NCI-H146 treated with DMSO at 0.1 percent for 48 hours (cell line): ENCODE measurements around the gene METTL26.

Experiments
- DNase-seq: peaks from one replicate; lab custom pipeline; 2025; ENCODE audit not compliant: unreplicated experiment; lab: John Stamatoyannopoulos, UW

Gene METTL26

DNA sequence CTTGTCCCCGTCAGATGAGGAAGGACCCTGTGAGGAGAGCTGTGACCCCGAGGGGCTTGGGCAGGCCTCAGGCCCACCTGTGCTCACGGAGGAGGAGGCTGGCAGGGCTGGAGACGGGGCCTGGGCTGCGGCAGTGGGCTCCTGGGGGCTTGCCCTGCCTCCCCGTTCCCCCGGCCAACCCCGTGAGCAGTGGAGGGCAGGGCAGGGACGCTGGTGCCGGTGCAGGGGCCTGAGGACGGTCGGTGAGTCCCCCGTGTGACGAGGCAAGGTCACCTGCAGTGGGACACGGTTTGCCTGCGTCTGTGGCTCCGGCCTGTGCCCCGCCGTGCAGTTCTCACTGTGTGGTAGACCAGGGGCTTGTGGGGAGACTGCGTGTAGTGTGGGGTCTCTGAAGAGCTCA, 23.5 kb upstream of the METTL26 start:
- no peak for DNase-seq

DNA sequence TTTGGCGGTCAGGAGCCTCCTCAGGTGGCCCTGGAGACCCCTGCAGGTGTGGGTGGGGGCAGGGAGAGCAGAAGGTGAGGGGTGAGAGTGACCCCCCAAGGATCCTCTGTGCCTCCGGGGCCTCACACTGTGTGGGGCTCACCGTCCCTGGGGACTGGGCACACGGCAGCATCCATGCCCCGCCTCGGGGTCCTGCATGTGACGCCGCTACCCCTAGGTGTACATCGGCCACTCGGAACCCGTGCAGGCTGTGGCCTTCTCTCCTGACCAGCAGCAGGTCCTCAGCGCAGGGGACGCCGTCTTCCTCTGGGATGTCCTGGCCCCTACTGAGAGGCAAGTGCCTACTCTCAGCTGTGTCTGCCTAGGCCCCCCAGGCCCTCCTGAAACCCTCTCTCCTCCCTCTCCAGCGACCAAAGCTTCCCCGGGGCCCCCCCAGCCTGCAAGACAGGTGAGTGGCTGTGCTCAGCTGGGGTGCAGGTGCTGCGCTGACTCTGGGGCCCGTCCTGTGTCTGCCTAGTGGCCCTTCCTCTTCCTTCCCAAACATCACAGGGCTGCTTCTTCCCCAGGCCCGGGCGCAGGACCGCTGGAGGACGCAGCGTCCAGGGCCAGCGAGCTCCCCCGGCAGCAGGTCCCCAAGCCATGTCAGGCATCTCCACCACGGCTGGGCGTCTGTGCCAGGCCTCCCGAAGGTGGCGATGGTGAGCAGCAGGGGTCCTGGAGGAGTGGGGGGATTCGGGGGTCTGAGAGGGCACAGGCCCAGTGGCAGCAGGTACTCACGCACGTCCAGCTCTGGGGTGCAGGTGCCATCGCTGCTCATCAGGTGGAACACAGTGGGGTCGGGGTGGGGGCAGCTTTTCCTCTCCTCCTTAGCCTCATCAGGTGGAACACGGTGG, 22.8 kb upstream of the METTL26 start:
- DNase-seq, result no peak

DNA sequence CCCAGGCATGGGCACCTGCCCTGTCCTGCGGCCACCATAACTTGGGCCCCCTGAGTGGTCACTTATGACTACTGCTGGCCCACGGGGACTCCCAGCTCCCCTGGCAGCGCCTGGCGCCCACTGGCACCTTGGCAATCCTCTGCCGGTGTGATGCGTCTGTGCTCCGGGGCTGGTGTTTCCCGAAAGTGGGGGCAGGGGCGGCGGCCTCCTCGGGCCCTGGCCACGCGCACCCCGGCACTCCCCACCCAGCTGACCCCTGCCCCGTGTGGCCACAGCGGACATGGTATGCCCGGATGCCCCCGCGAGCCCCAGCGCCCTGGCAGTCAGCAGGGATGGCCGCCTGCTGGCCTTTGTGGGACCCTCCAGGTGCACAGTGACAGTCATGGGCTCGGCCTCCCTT, 21.4 kb upstream of the METTL26 start:
- DNase-seq, result no peak

DNA sequence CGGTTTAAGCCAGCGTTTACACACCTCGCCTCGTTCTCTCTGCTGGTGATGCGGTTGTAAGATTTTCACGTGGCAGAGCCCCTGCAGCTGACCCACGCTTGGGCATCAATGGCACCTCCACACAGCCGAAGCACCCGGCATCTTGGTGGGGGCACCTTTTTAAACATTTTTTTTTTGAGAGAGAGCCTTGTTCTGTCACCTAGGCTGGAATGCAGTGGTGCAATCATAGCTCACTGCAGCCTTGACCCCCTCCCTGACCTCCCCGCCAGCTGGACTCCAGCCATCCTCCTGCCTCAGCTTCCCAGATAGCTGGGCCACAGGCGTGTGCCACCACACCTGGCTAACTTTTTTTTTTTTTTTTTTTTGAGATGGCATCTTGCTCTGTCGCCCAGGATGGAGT, 17.9 kb upstream of the METTL26 start:
- DNase-seq, result no peak

DNA sequence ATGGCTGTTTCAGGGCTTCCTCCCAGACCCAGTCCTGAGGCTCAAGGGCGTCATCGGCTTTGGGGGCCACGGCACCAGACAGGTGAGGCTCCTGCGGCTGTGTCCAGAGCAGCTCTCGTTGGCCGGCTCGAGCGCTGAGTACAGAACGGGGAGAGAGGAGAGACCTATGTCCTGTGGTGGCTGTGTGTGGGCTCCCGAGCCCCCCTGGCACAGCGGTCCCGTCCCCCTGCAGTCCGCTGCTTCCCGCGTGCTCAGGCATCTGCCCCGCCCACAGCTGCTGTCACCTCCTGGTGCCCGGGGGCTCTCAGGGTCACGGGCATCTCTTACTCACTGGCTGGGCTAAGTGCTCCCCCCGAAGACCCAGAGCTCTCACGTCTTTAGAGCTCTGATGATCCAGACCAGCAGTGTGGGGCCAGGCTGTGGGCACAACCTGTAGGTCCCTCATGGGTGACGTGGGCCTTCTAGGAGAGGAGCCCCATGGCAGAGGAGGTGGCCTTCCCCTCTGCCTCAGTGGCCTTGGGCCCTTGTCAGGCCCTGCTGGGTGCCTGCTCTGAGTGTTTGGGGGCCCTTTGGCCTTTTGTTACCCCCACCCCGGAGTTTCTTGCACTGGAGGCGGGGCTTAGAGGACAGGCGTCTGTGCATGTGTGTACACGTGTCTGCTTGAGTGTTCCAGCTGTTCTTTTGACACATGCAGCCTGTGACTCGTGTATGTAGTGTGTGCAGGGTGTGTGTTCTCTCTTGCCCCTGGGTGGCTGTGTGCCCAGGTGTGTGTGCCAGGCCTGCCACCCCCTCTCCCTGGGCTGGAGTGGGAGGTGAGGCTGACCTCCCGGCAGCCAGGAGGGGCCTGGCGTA, 16.6 kb upstream of the METTL26 start:
- no peak for DNase-seq

DNA sequence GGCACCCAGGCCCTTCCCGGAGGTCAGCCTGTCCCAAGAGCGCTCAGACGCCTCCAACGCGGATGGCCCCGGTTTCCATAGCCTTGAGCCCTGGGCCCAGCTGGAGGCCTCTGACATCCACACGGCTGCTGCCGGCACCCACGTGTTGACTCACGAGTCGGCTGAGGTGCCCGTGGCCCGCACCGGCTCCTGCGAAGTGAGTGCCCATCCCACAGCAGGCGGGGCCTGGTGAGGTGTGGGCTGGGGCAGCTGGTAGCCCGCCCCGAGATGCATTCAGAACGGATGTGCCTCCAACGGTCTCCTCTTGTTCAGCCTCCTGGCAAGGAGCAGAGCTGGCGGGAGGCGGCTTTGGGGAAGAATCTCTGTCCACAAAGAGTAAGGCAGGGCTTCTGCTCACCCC, 15.7 kb upstream of the METTL26 start:
- no peak for DNase-seq

DNA sequence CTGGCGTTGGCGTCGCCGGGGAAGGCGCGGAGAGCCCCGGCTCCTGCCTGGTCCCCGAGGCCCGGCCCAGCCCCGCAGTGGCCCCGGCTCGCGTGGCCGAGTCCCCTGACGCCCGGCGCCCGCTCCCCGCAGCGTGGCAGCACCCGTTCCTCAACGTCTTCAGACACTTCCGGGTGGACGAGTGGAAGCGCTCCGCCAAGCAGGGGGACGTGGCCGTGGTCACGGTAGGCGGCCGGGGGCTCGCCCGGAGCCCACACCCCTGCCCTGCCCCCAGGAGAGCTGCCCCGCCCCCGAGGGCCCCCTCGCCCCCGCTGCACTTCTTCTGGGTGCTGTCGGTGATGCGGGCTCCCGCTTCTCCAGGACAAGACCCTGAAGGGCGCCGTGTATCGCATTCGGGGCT, 13.5 kb upstream of the METTL26 start:
- no peak for DNase-seq

DNA sequence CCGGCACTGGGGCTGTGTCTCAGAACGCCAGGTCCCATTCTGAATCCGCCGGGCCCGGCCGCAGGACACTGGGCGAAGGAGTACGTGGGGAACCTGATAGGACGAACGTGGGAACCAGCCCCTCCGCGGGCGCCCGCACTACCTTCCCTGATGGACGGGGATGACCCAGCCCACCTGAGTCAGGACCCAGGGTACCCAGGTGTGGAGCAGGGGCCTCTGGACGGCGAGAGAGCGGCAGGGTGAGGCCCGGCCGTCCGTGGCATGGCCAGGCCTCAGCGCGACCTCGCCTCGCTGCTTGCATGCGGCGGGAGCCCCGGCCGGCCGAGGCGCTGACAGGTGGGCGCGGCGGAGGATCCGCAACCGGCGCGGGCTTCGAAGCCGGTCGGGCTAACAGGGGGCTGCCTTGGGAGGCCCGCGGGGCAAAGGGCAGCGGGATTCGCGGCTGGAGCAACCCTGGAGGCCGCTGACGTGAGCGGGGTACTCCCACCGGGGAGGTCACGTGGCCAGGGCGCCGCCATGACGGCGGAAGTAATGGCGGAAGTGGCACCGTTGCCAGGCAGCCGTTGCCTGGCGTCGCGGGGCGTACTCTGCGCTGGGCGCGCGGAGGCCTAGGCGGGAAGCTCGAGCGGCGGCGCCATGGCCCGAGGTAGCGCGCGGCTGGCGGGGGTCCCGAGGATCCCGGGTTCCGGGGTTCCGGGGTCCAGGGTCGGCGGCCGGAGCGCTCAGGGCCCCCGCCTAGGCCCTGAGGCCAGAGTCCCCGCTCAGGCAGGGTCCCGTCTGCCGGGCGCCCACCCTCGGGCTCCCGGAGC, 12.9 kb upstream of the METTL26 start, which contains the start of gene WDR90:
TSS of gene WDR90 (plus strand) at position 585 of the 809 bp plus-strand sequence. CDS start at position 637, 52 bp downstream.
- peak; percentile 84 for DNase-seq

DNA sequence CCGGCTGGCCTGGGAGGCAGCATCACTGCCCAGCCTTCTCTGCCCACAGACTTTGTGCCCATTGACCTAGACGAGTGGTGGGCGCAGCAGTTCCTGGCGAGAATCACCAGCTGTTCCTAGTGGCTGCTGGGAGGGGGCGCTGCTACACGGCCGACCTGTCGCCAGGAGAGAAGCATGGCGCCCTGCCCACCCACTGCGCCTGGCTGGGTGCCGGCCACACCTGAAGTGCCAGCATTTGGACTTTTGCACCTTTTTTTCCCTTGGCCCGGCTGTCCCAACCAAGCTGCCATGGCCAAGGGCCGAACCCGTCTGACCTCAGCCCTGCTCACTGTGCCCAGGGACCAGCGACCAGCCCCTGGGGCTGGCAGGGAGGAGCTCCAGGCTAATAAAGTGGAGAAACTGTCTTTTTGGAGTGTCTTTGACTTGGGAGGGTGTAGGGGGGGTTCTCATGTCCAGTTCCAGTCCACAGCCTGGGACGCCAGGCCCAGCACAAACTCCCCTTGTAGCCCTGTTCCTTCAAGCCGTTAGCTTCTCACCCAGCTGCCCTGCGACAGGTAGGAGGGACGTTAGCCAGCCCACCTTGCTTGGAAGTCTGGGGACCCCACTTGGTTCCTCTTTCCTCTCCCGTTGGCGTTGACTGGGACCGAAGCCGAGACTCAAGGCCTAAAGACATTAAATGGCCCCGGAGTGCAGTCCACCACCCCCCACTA, 12.1 kb upstream of the METTL26 start:
- DNase-seq, result peak; percentile 5

DNA sequence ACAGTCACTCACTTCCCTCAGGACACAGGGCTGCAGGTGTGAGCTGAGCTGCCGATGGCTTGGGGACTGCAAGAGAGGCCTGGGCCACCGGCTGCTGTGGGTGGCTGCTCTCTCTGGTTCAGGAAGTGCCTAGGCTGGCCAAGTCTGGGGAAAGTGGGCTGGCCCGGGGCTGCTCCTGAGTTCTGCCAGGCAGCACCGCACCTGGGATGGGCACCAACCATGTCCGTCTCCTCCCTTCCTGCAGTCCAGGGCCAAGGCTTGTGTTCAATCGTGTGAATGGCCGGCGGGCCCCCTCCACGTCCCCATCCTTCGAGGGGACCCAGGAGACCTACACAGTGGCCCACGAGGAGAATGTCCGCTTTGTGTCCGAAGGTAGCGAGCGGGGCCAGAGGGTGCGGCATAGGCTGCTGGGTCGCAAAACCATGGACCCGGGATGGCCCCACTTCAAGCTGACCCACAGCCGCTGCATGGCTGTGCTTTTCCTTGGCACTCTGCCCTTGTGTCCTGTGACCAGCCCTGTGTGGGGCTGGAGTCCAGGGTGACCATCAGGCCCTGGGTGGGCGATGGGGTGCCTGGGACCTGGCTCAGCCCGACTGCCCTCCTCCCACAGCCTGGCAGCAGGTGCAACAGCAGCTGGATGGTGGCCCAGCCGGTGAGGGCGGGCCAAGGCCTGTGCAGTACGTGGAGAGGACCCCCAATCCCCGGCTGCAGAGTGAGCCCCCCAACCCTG, 11.2 kb upstream of the METTL26 start:
- DNase-seq, result no peak

DNA sequence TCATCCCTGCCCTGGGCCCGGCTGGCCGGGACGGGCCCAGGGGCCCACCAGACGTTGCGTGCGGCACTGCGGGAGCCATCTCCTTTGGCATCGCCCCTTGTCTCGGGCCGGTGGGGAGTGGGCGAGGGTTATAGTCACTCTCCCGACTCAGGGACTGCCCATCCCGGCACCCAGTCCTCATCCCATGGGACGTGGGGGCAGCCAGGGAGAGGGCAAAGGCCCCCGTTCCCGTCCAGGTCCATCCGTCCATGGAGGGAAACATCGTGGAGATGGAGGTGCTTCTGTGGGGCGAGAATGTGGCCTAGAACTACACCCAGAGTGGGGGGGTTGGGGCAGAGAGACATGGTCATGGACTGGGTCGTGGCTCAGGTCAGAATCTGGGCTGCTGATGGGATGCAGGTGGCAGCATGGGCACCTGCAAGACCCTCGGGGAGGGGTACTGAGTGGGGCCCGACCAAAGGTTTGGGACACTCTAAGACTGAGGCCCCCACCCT, 10.6 kb upstream of the METTL26 start:
- DNase-seq, result no peak

DNA sequence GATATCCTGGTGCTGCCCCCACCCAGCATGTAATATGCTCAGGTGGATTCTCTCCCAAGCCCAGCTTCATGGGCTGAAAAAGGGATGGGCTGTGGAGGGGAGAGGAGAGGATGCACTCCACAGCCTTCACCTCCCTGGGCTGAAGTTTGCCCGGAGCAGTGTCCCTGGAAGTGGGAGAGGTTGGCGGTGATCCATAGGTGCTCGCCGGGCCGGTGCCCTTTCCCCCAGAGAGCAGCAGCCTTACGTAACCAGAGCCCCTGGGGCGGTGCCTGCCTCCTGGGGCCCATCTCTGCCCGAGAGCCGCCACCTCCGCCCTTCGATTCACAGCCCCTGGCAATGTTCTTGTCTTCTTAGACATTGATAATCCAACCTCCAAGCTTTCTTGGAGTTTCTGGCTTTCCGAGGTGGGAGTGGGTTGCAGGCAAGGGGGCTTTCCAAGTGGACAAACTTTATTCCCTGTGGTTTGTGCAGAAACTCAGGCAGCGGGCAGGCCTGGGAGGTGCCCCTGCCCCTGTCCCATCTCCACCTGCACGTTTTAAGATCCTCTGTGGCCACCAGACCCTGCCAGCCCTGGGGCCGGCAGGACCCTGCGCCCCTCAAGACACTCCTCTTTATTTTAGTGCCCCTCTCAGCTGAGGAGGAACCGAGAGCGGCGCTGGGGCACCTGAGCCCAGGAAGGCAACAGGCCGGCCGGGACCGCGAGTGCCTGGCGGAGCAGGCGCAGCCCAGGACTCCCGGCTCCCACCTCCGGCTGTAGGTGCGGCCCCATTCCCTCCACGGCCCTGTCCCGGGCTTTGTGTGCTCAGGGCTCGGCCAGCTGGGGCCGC, 10.0 kb upstream of the METTL26 start:
- no peak for DNase-seq

DNA sequence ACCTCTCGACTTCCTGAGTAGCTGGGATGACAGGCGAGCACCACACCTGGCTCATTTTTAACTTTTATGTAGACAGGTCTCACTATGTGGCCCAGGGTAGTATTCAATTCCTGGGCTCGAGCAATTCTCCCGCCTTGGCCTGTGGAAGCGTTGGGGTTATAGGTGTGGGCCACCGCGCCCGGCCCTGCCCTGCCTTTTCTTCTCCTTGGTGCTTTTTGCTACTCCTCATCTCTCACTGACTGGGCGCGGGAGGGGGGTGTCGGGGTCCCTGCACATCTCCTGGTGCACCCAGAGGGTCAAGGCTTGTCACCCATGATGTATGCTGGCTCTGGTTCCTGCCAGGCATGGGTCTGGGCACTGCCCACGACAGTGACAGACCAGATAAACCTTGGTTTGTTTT, 8.5 kb upstream of the METTL26 start:
- DNase-seq, result no peak

DNA sequence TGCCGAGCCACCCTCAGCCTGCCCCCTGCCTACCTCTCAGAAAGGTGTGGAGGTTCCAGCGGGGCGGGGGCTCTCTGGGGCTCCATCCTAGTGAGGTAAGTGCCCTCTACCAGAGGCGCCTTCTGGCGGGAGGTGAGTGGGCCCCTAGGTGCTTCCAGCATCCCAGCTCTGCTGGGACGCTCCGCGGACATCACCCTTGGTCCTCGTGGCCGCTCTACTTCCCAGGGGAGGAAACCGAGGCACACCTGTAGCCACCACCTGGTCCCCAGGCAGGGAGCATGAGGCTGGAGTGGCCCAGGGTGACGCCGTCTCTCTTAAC, 6.9 kb upstream of the METTL26 start:
- DNase-seq, result no peak

DNA sequence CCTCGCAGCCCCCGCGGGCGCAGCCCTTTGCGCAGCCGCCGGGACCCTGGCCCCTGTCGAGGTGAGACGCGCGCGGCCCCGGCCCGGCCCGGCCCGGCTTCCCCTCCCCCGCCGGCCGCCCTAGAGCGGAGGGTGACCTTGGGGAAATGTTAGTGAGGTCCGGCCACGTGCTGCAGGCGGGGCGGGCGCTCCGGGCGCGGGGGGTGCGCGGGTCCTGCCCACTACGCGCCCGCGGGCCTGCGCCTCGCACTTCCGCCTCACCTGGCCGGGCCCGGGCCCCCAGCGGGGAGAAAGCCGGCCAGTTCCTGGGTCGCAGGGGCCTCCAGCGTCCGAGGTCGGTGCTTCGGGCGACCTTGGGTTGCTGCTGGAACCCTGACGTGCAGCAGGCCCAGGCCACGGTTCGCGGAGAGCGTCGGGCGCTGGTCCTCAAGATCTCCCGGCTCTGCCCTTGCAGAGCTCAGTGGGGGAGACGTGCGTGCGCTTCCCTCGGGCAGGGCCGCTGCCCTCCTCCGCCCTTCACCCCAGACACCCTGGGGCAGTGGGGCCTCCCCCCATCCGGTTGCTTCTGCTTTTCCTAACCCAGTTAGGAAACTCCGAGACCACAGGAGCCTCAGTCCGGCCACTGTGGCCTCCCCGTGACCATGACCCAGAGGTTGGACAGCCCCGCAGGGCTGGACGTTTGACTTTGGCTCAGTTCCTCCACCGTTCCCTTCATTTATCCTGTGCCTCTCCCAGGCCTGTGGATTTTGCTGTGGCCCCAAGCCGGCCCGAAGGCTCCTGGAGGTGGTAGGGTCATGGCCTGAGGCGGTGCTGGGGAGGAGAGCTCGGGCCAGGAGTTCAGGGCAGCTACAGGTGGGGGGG, 6.3 kb upstream of the METTL26 start:
- DNase-seq, result peak; percentile 14

DNA sequence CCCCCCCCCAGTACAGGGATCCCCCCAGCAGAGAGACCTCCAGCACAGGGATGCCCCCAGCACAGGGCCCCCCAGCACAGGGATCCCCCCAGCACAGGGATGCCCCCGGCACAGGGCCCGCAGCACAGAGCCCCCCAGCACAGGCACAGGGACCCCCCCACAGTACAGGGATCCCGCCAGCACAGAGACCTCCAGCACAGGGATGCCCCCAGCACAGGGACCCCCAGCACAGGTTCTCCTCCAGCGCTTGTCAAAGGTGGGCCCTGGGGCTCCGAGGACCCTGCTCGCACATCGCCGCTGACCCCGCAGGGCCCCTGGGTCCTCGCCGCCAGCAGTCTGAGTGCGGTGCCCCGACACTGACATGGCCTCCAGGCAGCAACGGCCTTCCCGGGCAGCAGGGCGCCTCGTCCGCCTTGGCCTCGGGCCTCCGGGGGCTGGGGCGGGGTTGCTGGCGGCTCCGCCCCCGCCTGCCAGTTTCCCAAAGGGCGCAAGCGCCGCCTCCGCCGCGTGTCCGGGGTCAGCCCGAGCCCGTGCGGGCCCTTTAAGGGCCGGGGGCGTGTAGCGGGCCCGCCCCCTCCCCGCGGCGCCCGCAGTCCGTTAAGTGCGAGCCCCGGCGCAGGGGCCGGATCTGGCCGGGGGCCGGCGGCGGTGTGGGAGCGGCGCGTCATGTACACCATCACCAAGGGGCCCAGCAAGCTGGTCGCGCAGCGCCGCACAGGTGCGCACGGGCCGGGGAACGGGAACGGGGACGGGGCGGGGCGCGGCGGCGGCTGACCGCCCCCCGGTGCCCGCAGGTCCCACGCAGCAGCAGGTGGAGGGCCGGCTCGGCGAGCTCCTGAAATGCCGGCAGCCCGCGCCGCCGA, 5.5 kb upstream of the METTL26 start, which contains the start of gene MCRIP2:
TSS of gene MCRIP2 (plus strand) at position 503 of the 863 bp plus-strand sequence. CDS start at position 667, 164 bp downstream.
- peak; percentile 68 for DNase-seq

DNA sequence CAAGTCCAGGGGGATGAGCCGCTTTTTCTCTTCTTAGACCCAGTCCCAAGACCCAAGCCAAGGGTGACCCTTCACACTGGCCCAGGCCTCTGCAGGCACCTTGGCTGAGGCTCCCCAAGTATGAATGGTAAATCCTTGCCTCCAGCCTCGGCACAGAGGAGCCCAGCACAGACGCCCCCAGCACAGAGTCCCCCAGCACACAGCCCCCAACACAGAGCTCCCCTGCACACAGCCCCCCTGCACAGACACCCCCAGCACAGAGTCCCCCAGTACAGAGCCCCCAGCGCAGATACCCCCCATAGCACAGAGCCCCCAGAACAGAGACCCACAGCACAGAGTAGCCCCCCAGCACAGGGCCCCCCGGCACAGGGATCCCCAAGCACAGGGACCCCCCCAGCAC, 4.5 kb upstream of the METTL26 start:
- DNase-seq, result no peak
